Stimulated activated CD8-positive, alpha-beta memory T cell treated with anti-CD3 and anti-CD28 coated beads, Interleukin-12 subunit alpha, Interleukin-12 subunit beta, amount 100 ng/mL, for 24 hours (primary cell): Measurements from ENCODE around the gene RAB30.

Experiments used
- DNase-seq: peaks from one replicate; pipeline ENCODE4 v3.0.0-alpha.2; 2020; ENCODE audit errors: extremely low read depth

The RAB30 gene

DNA sequence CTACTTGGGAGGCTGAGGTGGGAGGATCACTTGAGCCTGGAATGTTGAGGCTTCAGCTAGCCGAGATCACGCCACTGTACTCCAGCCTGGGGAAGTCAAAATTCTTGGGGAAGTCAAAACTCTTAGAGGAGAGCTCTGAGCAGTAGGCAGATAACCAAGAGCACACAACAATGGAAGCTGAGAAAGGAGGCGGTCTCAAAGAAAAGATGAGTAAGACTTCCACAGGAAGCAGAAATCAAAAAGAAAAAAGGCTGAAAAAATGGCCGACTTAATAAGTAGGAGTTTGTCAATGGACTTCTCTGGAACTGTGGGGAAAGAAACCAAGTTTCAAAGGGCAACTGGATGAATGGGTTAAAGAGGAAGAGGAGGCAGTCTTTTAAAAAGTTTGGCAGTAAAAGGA lies 32.1 kb downstream of the RAB30 start:
- no peak for DNase-seq

- no peak for DNase-seq
These were observed 33.8 kb downstream of the RAB30 start for GRCh38 chr11:83037877-83038276.

GRCh38 chr11:83036701-83037100 lies 35.0 kb downstream of the RAB30 start:
- no peak for DNase-seq

- DNase-seq: no peak
These were observed 36.4 kb downstream of the RAB30 start for GRCh38 chr11:83035070-83035854.

DNA sequence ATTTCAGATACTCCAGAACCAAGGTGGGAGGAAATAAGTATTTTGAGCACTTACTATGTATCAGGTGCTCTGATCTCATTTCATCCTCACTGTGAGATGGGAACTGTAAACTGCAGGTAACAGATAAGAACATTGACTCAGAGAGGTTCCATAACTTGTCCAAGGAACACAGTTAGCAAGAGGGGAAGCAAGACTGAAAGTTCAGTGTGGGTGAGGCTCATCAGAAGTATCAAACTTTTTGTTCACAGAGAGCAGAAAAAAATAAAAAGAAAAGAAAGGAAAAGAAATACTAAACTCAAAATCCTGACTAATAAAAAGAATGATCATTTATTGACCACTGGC lies 37.1 kb downstream of the RAB30 start:
- no peak for DNase-seq

DNA sequence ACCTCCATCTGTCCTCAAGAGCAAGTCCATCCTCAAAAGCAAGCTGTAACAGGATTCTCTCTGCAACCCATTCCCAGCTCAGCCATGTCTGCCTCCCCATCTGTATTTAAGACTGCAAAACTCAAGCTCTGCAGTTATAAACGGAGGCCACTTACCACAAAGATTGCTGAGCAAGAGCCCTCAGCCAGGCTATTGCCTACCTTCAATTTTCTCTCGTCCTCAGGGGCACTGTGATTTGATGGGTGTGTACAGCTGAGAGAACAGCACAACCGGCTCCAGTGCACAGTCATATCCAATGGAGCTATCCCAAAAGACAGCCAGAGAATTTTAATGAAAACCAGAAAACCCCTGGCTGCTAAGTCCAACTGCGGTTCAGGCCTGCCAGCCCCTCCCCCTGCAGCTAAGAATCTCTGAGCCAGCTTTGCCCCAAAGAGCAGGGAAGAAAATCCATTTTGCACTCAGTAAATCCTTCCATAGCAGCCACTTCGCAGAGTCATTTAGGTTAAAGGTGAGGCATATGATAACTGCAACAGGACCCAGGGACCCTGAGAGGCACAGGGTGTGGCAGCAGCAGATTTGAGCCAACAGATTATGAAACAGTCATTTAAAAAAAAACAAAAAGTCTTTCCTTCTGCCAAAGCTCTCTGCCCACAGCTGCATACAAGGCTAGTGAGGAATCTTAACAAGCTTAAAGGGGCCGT lies 37.6 kb downstream of the RAB30 start:
- DNase-seq: no peak

GRCh38 chr11:83033371-83033770 lies 38.3 kb downstream of the RAB30 start:
- no peak for DNase-seq

- no peak for DNase-seq
These were observed 40.6 kb downstream of the RAB30 start for GRCh38 chr11:83031127-83031526.

DNA sequence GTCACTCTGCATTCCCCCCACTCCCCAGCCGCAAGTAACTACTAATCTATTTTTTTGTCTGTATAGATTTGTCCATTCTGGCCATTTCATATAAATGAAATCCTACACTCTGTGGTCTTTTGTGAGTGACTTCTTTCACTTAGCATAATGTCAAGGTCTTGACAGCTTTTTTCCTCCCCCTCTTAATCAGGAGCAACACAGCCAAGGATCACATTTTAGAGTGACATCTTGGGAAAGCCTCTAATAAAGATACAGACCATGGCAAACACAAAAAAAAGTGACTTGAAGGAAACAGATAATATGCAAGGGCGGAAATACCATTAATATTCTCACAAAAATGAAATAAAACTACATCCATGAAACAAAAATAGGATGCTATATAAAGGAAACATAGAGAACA lies 43.9 kb downstream of the RAB30 start:
- no peak for DNase-seq

DNA sequence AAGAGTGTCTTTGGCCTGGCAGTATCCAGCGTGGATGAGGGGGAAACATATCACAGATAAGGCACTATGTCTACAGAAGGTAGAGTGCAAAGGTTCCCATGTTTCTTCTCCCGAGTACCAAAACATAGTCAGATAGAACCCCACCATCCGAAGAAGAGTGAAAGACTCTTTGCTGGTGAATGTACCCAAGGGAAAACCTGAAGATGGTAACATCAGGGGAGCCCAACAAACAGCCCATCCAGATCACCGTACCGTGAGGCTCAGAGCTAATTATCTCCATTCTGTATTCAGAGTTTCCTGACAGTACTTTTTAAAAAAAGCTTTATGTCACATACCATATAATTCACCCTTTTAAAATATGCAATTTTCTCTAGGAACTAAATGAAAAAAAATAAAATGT lies 44.4 kb downstream of the RAB30 start:
- no peak for DNase-seq

- DNase-seq: no peak
These were observed 45.5 kb downstream of the RAB30 start for GRCh38 chr11:83026229-83026628.

- DNase-seq: no peak
These were observed 46.4 kb downstream of the RAB30 start for GRCh38 chr11:83025267-83025704.

- no peak for DNase-seq
These were observed 47.3 kb downstream of the RAB30 start for GRCh38 chr11:83024270-83024854.

DNA sequence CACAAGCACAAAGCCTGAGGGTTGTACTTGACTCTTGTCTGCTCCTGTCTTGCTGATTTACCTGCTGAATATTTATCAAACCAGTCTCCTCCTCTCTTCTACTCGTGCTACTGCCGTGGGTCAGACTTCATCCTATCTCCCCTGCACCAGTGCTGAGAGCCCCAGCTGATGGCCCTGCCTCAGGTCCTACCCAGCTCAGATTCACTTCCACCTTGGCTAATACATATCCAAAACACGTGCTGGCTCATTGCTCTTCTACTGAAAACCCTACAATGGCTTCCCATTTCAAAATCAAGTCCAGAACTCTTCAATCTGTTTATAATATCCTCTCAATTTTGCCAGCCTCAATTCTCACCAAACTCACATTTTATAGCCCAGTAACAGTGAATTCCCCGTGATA lies 48.3 kb downstream of the RAB30 start:
- no peak for DNase-seq

DNA sequence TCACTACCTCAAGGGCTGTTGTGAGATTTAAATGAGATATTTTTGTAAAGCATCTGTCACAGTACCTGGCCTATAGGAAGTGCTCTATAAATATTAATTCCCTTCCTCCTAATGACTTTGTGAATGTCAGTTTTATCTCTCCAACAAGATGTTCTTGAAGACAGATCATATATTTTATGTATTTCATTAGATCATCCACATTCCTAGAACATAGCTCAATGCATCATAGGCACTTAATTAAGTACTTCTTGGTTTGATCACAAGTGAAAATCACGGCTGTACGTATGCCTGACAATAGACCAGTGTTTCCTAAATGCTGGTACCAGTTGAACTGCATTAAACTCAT lies 49.9 kb downstream of the RAB30 start:
- DNase-seq: no peak

GRCh38 chr11:83020942-83021779 lies 50.5 kb downstream of the RAB30 start:
- DNase-seq: no peak

GRCh38 chr11:83019888-83020579 lies 51.7 kb downstream of the RAB30 start:
- DNase-seq: no peak

DNA sequence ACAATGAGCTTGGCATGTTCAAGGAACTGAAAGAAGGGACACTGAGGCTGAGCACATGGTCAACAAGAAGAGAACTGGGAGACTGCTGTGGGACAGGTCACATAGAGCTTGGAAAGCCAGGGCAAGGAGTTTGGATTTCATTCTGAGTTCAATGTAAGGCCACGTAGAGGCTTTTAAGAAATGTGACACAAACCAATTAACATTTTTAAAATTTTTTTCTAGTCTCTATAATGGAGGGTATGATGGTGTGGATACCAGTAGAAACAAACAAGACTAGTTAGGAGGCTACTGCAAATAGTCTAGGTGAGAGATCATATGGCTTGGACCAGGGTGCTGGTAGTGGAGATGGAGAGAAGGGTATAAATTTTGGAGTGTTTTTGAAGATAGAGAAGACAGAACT lies 56.7 kb downstream of the RAB30 start:
- DNase-seq: no peak

DNA sequence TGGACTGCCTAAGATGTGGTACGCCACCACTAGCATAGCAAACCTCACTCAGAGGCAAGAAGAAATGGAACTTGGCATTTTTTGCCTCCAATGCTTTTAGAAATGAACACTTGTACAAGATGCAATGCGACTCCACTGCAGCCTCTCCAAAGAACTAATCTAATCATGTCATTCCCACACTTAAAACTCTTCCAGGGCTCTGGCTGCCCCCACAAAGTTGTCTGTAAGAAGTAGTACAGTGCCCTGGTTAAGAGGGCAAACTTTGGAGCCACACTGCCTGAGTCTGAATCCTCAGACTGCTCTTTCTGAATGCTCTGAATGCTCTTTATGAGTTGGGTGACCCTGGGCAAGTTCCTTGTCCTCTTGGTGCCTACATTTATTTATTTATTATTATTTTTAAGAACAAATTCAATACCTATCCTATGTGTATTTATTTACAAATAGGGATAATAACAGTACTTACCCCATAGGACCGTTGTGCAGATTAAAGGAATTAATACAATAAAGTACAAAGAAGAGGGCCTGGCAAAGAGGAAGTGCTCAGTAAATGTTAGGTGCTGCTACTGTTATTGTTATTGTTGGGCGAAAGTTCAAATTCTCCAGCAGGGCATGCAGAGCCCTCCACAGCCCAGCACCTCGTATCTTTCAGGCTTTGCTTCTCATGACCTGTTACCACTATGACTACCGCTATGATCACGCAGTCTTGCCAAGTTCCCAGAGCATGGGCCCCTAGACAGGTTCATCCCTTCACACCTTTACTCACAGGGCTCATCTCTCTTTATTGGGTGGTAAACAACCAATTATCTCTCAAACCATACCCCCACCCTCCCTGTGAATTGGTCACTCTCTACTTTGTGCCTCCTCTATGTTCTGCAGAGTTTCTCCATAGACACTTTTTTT lies 59.3 kb downstream of the RAB30 start:
- DNase-seq: no peak

- no peak for DNase-seq
These were observed 60.1 kb downstream of the RAB30 start for GRCh38 chr11:83011333-83012167.
